ENCODE measurements around the gene RAD52.
A peak's percentile ranks its signal among the peaks of the same experiment; 100 is the strongest.

RAD52 gene

DNA sequence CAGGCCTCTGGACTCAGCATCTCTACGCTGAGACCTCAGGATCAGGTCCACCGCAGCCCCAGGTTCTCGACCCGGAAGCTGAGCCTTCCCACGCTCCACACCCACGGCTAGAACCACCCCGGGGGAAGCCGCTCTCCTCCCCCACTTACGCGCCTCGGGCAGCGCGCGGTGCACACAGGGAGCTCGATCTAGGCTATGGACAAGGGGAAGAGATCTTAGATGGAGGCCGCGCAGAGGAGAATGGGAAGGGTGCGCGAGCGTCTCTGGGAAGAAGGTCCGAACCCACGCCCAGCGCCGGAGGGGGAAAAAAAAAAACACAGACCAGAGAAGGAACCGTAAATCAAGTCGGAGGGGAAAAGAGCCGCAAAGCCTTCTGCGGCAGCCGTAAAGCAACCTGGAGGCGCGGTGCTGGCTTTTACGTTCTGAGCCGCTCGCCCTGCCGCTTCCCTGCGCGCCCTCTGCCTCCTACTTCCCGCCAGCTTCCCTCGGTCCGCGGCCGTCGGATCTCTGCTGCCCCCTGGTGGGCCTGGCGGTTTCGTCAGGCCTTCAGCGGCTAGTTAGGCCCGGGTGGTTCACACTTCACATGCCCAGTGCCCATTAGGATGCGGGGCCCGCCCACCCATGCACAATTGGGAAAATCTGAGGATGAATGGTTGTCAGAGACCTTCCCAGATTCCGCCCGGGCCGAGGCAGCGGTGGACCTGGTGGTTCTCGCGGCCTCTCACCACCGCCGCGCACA is at the start of gene RAD52:
Gene RAD52, minus strand, starts transcription at position 242 of the 739 bp plus-strand sequence. CDS start 16,636 bp downstream, outside the sequence.
- peak; percentile 98 for DNase-seq

- DNase-seq: no peak
Observed at GRCh38 chr12:998020-998874, 48.8 kb upstream of the RAD52 start.

DNA sequence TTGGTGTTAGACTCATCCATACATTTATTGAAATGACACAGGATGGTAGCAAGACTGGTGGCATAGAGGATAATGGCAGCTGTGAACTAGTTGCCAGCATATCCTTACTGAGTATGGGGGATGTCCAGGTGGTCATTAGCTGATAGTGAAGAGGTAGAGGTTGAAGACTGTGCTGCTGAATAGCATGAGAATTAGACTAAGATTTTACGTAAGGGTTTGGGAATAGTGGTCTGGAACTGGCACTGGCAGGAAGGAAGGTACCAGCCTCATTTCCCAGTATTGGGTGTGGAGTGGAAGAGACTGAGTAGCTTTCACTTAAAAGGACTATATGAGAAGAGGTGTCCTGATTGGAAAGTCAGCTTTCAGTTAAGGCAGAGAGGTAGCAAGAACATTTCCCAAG is 48.0 kb upstream of the RAD52 start:
- DNase-seq: no peak

DNA sequence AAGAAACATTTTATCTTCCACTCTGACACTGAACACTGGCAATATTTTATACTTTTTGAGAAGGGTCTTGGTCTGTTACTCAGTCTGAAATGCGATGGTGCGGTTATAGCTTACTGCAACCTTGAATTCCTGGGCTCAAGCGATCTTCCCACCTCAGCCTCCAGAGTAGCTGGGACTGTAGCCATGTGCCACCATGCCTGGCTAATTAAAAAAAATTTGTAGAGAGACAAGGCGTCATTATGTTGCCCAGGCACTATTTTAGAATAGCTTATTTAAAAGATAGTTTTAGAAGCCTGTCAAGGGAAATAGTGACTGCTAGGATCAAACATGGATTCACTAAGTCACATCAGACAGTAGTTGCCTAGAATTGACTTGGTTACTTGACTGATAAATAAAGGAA is 47.4 kb upstream of the RAD52 start:
- DNase-seq: no peak

- no peak for DNase-seq
Observed at GRCh38 chr12:992647-993046, 43.2 kb upstream of the RAD52 start.

DNA sequence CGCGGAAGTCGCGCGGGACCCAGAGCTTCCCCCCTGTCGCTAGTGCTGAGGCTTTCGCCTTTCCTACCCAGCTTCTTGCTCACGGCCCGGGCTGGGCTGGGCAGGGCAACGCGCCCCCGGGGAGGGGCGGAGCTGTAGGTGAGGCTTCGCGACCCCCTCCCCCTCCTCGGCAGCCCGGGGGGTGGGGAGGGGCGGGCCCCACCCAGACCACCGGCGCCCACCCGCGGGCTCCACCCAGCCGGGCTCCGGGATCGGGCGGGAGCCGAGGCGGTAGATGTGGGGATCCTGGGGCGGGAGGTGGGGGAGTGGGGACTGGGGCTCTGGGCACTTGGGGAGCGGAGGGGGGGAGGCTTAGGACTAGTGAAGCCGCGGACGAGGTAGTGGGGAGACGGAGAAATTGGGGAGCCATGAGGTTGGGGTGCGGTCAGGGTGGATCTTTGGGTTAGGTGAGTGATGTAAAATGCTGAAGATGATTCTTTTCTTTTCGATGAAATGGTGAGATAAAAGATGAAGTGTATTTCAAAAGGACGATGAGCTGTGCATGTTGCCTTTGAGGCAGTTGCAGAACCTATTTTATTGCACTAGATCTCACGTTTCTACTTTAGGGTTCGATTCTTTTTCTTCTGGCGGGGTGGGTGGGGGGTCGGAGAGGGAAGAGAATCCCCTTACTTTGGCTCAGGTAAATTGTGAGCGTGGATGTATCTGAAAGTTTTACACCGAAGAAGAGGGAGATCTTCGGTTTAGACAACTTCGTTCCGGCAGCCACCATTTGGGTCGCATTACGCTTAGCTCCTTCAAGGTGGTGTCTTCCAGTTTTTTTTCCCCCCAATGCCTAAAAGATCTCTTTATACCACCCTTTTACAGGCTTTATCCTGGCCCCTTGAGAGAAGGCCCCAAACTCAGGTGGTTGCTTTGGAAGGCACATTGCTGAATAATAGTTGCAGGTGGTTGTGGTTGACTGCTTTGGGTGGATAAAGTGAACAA is 42.1 kb upstream of the RAD52 start:
- DNase-seq: peak; percentile 2

GRCh38 chr12:990661-991349 is 41.3 kb upstream of the RAD52 start, which contains the start of gene ERC1:
ERC1 (plus strand) TSS chr12:991223; CDS start chr12:1027904, 36,681 bp downstream.
- peak; percentile 86 for DNase-seq

DNA sequence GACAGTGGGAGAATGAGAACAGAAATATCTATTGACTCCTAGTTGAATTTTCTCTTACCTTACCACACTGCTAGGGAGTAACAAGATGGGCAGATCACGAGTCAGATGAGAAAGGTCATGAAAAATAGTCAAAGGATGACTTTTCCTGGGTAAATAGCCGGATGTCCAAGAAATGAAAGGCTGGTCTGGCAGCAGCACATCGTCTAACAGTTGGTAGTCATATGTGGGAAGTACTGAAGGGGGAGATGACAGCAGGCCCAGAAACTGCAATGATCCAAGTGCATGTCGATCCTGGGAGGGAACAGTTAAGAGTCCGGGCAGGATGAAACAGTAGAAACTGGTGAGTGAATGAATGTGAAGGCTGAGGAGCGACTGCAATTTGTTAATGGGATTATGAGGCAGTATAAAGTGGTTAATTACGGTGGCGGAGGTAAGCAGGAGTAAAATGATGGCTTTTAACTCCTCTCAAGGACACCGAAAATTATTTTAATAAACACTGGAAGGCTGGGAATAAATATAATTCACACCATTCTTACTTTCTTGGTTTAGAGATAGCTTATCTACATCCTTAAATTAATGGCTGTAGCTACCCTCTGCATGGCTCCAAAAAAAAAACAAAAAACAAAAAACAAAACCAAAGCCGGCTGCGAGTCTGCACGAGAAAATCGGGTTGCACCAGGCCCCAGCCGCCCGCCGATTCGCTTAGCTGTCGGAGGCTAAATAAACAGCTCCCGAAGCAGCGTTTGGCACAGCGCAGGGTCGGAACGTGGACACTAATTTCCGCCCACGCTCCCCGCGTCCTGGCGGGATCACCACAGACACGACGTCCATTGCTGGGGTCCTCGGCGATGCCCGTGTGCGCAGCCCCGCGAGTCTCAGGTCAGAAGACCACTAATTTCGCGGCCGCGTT is 40.5 kb upstream of the RAD52 start:
- peak; percentile 54 for DNase-seq

DNA sequence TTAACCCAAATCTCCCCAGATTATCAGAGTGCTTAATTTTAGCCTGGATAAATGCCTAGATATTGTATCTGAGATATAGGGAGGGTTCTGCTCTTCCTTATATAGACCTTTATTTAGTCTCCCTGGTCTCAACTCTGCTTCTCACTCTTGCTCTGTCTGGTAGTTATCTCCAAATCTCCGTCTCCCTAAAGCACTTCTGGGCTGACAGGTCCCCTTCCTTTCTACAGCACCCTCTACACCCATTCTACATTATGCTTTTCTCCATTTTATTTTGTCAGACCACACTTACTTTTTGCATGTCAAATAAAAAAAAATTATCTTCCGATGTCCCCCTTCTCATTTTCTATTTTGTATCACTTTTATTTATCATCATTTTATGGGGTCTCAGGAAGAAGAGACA is 39.6 kb upstream of the RAD52 start:
- no peak for DNase-seq

DNA sequence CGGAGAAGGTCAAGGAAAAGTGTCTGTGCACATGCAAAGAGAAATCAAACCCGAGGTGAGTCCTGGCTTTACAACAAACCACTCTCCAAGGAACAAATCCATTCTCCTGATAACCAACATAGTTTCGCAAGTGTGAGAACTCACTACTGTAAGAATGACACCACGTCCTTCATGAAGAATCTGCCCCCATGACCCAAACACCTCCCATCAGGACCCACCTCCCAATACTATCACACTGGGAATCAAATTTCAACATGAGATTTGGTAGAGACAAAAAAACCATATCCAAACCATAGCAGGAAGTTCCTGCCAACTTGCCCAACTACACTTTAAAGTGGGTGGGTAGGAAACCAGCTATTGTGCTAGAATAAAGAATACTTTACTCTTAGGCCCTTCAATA is 39.2 kb upstream of the RAD52 start:
- DNase-seq: no peak

DNA sequence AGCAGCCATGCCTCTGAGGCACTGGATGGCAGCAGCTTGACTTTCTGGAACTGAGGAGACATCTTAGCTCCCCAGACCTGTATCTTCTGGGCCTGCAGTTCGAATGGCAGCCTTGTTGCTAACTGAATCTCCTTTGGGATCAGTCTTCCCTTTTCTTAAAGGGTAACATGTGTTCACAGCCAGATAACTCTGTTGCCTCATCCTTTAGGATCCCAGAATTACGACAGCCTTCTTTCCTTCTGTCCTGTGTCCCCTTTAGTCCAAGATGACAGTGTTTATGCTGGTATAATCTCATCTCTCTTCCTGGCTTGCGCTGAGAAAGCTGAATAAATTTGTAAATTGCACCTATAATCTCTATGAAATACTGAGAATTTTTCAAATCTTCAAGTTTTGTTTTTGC is 32.5 kb upstream of the RAD52 start:
- DNase-seq: no peak

DNA sequence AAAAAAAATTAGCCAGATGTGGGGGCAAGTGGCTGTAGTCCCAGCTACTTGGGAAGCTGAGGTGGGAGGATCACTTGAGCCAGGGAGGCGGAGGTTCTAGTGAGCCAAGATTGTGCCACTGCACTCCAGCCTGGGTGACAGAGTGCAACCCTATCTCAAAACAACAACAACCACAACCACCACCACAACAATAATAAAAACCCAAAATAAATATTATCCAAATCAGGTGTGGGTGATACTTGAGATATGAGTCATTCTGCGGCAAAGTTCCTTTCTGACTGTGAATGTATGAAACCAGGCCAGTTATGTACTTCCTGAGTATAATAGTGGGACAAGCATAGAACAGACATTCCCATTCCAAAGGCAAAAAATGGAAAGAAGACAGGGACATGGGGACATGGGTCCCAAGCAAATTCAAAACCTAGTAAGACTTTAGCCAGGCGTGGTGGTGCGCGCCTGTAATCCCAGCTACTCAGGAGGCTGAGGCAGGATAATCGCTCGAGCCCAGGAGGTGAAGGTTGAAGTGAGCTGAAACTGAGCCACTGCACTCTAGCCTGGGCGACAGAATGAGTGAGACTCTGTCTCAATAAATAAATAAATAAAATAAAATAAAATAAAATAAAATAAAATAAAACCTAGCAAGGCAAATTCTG is 31.8 kb upstream of the RAD52 start:
- no peak for DNase-seq

DNA sequence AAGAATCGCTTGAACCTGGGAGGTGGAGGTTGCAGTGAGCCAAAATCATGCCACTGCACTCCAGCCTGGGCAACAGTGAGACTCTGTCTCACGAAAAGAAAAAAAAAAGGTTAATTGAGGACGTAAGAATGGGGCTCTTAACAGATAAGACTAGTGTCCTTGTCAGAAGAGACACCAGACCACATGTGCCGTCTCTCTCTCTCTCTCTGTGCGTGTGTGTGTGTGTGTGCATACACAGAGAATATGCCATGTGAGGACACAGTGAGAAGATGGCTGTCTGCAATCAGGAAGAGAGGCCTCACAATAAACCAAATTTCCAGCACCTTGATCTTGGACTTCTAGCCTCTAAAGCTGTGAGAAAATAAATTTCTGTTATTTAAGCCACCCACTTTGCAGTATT is 29.9 kb upstream of the RAD52 start:
- no peak for DNase-seq

- no peak for DNase-seq
Observed at GRCh38 chr12:977156-977555, 27.7 kb upstream of the RAD52 start.

DNA sequence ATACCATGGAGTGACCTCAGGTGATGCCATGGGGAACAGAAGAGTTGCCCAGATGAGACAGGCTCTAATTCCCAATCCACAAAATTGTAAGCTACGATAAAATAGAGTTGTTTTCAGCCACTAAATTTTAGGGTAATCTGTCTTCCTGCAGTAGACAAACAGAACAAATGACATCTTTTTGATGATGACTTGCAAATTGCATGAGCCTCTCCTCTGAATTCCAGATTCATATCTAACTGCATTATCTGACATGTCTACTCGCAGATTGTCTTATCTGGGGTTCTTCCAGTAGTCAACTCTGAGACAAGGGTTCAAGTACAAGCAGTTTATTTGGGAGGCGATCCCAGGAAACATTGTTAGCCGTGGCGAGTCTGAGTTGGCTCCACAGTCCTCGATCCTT is 27.1 kb upstream of the RAD52 start:
- no peak for DNase-seq

GRCh38 chr12:974271-974862 is 24.9 kb upstream of the RAD52 start:
- DNase-seq: no peak

- DNase-seq: no peak
Observed at GRCh38 chr12:971991-972390, 22.5 kb upstream of the RAD52 start.

DNA sequence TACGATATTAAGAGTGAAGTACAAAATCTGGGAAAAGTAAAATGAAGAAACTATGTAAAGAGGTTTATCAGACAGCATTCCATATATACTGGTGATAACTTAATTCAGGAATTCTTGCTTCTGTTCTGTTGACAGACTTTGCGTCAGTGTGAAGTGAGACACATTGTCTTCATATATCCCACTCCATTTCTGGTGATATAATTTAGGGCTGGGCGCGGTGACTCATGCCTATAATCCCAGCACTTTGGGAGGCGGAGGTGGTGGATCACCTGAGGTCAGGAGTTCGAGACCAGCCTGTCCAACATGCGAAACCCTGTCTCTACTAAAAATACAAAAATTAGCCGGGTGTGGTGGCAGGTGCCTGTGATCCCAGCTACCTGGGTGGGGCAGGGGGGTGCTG is 20.3 kb upstream of the RAD52 start:
- DNase-seq: no peak

- DNase-seq: no peak
Observed at GRCh38 chr12:968545-968944, 19.1 kb upstream of the RAD52 start.

DNA sequence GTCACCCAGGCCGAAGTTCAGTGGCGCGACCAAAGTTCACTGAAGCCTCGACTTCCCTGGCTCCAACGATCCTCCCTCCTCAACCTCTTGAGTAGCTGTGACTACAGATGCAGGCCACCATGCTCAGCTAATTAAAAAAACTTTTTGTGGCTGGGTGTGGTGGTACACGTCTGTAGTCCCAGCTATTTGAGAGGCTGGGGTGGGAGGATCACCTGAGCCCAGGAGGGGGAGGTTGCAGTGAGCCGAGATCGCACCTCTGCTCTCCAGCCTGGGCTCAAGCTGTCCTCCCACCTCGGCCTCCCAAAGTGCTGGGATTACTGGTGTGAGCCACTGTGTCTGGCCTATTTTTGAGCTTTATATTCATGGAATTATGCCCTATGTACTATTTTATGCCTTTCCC is 18.1 kb upstream of the RAD52 start:
- DNase-seq: no peak
